Kasumi-1 (cell line): ENCODE measurements around the gene PDE6H.

ENCODE experiments used
- DNase-seq, 2 experiments: peaks; one replicate each; lab custom pipeline; 2025; lab: John Stamatoyannopoulos, UW

The PDE6H gene

DNA sequence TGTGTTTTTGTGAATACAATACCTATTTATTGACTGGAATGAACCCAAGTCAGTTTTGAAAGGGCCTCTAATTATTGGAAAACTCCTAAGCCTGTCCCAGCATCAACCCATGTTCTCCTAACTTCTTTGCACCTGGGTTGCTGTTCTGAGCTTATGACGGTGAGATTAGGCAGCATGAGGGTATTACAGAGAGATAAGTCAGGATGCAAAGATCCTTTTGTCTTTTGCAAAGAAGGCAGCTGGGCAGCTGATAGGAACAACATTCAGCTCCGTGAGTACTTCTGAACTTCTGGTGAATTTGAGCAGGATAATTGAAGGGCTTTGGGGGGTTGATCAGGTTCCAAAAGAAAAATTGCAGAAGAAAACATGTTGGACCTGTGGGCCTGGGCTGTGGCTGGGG lies at the start of gene PDE6H:
Gene PDE6H (plus strand): TSS at position 227 of the 400 bp plus-strand sequence. CDS start 4,971 bp downstream, outside the sequence.
- DNase-seq, result no peak

DNA sequence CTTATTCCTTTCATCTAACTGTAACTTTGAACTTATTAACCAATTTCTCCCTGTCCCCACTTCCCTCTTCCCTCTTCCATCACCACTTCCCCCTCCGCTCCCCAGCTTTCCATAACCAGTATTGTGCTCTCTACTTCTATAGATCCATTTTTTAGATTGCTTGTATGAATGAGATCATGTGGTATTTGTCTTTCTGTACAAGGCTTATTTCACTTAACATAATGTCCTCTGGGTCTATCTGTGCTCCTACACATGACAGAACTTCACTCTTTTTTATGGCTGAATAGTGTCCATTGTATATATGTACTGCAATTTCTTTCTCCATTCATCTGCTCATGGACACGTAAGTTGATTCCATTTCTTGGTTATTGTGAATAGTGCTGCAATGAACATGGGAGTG lies 48.9 kb upstream of the PDE6H start:
- no peak for DNase-seq

GRCh38 chr12:14924541-14924940 lies 48.3 kb upstream of the PDE6H start:
- no peak for DNase-seq

- DNase-seq, result no peak
These were observed 45.6 kb upstream of the PDE6H start for GRCh38 chr12:14927267-14927666.

DNA sequence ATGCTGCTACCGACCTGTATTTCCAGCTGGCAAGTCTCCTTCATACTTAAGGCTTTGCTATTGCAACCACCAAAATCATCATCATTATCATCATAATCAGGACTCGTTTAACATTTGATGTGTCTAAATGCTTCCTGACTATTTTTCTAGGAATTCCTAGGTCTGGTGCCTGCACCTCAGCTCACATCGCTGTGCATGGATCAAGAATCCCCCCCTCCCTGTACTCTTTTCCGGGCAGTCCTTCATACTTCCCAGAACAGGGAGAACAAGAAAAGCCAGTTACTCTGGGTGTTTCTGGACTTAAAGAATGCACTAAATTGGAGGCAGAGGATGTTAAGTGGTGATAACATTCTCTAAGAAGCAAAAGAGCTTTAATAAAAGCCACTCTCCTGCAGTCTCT lies 43.9 kb upstream of the PDE6H start:
- DNase-seq, result no peak

GRCh38 chr12:14930299-14930698 lies 42.5 kb upstream of the PDE6H start:
- no peak for DNase-seq

GRCh38 chr12:14931359-14931758 lies 41.5 kb upstream of the PDE6H start:
- DNase-seq, result no peak

DNA sequence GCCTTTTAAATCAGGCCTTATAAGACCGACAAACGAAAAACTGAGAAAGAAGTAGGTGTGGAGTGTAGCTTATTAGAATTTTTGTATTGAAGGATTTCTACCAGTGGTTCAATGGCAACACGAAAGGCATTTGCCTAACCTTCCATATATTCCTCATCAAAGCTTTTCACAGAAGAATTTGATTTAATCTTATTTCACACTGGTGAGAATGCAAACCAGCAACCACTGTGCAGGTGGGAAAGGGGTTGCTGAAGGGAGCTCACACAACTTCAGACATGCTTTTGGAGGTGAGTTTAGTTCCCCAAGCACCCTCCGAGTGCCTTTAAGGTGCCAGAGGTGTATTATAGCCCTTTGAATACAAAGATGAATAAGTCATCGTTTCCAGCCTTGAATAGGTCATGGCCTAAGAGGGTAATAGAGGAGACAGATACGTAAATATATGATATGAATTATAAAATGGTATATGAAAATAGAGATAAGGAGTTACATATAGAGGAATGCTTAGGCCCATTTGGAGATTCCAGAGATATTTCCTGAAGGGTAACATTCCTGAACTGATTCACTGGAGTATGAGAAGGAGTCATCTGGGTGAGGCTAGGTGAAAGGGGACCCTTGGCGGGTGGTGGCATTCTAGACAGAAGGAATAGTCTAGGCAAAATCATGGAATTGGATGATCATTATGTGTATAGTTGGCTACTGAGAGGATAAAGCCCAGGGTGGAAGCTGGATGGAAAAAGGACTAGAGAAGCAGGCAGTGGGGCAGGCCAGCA lies 40.9 kb upstream of the PDE6H start:
- DNase-seq, result no peak

GRCh38 chr12:14934511-14934910 lies 38.3 kb upstream of the PDE6H start:
- no peak for DNase-seq

GRCh38 chr12:14935031-14935430 lies 37.8 kb upstream of the PDE6H start:
- DNase-seq, result no peak

GRCh38 chr12:14936224-14936861 lies 36.5 kb upstream of the PDE6H start:
- DNase-seq, result no peak

- no peak for DNase-seq
These were observed 35.8 kb upstream of the PDE6H start for GRCh38 chr12:14937014-14937413.

DNA sequence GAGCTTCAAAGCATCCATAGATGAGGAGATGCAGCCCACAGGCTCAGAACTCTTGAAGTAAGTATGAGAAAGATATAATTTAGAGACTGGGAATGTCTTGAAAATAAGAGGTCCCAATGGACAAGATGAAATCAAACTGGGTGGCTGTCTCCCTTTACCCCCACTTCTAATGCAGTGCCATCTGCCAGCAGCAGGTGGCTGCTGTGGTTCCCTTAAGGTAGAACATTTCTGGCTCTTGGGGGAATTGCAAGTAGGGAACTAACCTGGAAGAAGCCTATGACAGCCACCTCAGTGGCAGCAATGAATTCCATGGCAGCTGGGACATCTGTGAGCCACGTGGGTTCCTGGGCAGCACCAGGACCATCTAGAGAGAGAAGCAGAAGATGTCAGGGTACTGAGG lies 35.2 kb upstream of the PDE6H start:
- peak in 1 of 2 experiments; percentile 18 for DNase-seq

- DNase-seq, result no peak
These were observed 34.5 kb upstream of the PDE6H start, which contains the start of gene ERP27 for GRCh38 chr12:14938301-14938700. TSS of gene ERP27 (minus strand) at chr12:14938537. CDS start at chr12:14938508, 29 bp downstream.

GRCh38 chr12:14941369-14941768 lies 31.5 kb upstream of the PDE6H start:
- no peak for DNase-seq

DNA sequence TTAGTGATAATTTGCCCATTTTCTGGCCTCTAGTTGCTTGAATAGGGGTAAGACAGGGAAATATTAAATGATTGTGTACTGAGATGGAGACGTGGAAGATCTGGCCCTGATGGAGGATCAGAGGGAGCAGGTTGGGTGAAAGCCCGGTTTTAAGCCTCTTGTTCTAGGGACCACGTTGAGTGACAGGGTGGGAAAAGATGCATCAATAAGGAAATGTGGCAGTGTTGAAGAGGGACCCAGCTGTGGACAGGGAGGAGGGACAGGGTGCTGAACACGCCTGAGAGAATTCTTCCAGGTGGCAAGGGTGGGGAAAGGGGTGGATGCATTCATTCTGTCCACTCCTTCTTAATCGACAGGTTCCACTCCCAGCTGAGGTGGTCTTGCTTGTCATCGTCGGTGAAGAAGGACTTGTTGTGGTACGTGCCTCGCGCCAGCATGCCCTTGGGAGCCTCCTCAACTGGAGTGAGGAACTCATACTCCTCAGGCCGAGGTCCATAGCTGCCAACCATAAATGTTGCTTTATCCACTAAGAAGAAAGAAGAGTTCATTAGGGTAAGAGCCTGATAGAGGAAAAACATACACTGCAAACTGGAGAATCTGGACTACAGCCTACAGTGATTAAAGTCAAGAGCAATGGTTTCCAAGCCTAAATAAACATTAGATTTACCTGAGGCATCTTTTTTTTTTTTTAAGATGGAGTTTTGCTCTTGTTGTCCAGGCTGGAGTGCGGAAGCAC lies 30.5 kb upstream of the PDE6H start:
- no peak for DNase-seq

DNA sequence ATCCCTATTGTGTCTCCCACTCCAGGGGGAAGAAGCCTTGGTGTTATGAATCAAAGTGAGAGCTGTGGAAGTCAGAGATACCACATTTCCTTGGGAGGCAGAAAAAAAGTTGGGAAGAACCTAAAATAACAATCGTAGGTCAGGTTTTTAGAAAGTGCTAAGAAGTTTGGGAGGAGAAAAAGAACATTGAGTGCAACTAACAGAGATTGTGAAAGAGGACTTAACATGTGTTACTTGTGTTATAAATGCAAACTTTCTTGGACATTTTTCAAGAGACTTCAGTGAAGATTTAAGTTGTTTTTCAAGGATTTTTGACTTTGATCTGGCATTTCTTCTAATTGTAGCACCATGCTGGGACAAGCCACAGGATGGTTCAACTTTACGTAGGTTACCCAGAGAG lies 26.7 kb upstream of the PDE6H start:
- DNase-seq, result no peak

DNA sequence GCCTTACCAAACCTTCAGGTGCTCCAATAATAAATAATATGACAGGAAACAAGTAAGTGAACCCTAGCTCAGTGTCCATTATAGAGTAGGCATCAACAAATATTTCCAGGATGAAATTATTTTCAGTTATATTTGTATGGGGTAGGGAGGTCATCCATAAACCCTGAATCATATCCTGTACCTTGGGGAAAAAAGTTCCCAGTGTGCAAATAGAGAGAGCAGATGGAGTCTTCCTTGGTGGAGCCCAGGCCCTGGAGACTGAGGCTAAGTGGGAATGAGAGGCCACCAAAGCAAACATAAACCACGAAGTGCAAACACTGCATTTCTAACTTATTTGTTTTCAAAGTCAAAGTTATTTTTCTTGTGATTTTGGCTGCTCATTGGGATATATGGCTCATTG lies 26.0 kb upstream of the PDE6H start:
- no peak for DNase-seq

DNA sequence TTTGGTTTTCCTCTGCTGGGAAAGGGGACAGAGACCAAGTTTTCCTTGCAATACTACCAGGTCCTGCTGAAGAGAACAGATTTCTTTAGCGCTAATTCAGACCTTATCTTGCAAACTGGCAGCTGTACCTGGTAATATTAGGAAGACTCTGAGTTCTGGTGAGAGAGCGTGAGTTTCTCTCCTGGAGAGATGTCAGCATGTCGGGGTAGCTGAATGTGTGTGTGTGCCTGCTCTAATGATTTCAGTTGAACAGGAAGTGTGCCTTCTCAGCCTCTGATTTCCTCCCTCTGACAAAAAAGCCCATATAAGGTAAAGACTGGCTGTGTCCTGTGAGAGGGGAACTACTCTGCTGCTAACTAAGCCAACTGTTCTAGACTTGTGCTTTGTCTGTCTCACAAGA lies 24.2 kb upstream of the PDE6H start:
- DNase-seq, result peak; percentile 93 to 94

GRCh38 chr12:14949631-14950030 lies 23.2 kb upstream of the PDE6H start:
- no peak for DNase-seq

DNA sequence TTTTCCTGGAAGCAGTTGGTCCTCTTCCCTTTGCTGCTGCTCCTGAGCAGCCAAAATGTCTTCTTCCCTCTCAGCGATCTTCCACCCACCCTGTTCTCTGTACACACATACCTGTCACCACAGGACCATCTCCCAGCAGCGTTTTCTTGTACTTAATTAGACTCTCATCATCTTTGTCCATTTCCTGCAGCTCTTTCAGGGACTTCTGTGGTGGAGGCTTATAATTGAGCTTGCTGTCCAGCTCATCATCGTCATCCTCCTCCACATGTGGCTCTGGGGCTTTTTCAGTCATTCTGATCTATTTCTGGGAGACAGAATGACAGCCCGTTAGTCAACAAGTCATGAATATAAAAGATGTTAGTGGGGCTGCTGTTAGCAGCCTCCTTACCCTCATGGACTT lies 22.4 kb upstream of the PDE6H start:
- DNase-seq, result no peak

DNA sequence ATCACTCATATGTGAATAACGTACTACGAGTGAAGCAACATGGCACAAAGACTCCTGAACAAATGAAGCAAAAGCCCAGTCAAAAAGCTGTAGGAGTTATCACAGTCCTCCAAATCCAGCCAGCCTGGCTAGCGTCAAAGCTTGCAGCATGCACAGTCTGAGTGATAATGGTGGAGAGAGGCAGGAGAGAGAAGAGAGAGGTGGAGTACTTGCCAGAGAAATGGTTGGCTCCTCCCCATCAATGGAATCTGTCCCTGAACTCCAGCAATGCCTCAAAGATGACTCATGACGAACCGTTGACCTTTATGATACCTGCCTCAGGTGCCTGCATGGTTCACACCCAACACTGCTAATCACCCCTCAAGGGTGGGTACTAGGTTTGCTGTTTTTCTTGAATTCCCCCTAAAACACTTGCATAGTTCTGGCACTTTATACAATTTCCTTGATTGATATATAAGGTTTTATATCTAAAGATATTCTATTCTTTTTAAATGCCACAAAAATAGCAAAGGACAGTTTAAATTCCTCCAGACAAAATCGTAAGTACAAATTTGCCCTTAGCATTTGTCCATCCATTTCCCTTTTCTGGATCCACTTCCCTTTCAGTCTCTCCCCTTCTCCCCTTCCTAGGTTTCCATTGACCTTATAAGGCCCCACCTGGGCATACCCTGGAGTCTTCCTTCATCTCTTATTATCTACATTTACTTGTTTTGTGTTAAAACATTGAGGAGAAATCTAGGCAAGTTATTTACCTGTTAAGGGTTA lies 21.7 kb upstream of the PDE6H start:
- peak in 1 of 2 experiments; percentile 7 for DNase-seq
